ENCODE results near the gene BCL2L14.

The BCL2L14 gene

GRCh38 chr12:12095021-12095420 lies 24.3 kb downstream of the BCL2L14 start:
- no peak overlapping the region for H3K4me3 ChIP-seq (replicated peaks; ENCODE audit: insufficient read depth, low read length)
- DNase-seq (ENCODE audit: low read depth in 1 of 2, low spot score in 1 of 2) = no peak
- peaks cover 11% of the 10 kb centered on the region for H3K27me3 ChIP-seq (ENCODE audit: insufficient read depth, poor library complexity, severe bottlenecking)
- TF ChIP-seq POLR2AphosphoS5 (IDR thresholded peaks at IDR 0.05; ENCODE audit: low read depth) (no peak), CTCF (IDR thresholded peaks at IDR 0.05; ENCODE audit: insufficient read depth, low read length) (no peak), GABPA (IDR thresholded peaks at IDR 0.05; ENCODE audit: low read depth) (no peak), SPI1 (IDR thresholded peaks at IDR 0.05; ENCODE audit: borderline replicate concordance, low read depth) (no peak)
- no peak overlapping the region for H3K27ac ChIP-seq (replicated peaks)

DNA sequence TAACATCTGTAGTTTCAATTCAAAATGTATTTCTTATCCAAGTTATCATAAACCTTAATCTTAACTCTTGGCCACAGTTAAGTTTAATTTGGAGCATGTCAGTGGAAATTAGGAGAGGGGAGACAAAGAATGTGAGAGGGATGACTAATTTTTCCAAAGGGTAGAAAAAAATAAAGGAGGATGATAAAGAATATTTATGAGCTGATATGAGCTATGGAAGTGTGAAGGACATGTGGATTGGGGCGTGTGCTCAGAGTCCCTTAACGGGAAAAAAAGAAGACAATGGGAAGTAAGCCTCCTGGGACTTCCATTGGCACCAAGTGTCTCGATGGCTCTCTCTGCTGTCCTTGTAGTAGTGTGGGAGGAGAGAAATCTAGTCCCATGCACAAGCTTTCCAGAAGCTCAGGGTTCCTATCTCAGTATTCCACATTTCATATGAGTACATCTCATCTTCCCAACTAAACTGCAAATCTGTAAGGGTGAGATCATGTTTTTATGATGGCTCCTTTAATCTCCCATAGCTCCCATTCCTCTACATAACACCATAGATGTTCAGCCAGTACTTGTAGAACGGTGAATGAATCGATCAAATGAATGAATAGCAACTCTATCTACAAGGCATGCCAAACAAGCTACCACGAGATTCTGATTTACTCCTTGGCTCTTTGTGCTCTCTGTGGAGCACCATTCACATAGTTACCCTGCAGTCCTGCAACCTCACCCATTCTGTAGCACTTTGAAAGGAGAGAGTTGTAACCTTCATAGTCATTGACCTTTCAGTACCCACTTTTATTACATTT lies 27.4 kb downstream of the BCL2L14 start:
- Histone ChIP-seq H3K27me3 (ENCODE audit: insufficient read depth, poor library complexity, severe bottlenecking) (peaks cover 9% of the 10 kb centered on the region), H3K4me3 (replicated peaks; ENCODE audit: insufficient read depth, low read length) (no peak overlapping the region), H3K27ac (replicated peaks) (no peak overlapping the region)
- DNase-seq (ENCODE audit: low read depth in 1 of 2, low spot score in 1 of 2) = no peak
- TF ChIP-seq POLR2AphosphoS5 (IDR thresholded peaks at IDR 0.05; ENCODE audit: low read depth) (no peak), GABPA (IDR thresholded peaks at IDR 0.05; ENCODE audit: low read depth) (no peak), SPI1 (IDR thresholded peaks at IDR 0.05; ENCODE audit: borderline replicate concordance, low read depth) (no peak), CTCF (IDR thresholded peaks at IDR 0.05; ENCODE audit: insufficient read depth, low read length) (no peak)
- TF ChIP-seq, protein P1, sequence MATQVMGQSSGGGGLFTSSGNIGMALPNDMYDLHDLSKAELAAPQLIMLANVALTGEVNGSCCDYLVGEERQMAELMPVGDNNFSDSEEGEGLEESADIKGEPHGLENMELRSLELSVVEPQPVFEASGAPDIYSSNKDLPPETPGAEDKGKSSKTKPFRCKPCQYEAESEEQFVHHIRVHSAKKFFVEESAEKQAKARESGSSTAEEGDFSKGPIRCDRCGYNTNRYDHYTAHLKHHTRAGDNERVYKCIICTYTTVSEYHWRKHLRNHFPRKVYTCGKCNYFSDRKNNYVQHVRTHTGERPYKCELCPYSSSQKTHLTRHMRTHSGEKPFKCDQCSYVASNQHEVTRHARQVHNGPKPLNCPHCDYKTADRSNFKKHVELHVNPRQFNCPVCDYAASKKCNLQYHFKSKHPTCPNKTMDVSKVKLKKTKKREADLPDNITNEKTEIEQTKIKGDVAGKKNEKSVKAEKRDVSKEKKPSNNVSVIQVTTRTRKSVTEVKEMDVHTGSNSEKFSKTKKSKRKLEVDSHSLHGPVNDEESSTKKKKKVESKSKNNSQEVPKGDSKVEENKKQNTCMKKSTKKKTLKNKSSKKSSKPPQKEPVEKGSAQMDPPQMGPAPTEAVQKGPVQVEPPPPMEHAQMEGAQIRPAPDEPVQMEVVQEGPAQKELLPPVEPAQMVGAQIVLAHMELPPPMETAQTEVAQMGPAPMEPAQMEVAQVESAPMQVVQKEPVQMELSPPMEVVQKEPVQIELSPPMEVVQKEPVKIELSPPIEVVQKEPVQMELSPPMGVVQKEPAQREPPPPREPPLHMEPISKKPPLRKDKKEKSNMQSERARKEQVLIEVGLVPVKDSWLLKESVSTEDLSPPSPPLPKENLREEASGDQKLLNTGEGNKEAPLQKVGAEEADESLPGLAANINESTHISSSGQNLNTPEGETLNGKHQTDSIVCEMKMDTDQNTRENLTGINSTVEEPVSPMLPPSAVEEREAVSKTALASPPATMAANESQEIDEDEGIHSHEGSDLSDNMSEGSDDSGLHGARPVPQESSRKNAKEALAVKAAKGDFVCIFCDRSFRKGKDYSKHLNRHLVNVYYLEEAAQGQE (IDR thresholded peaks at IDR 0.05; ENCODE audit: insufficient replicate concordance, low read depth) = no peak

- no peak overlapping the region for H3K4me3 ChIP-seq (replicated peaks; ENCODE audit: insufficient read depth, low read length)
- TF ChIP-seq CTCF (IDR thresholded peaks at IDR 0.05; ENCODE audit: insufficient read depth, low read length) (no peak), SPI1 (IDR thresholded peaks at IDR 0.05; ENCODE audit: borderline replicate concordance, low read depth) (no peak), POLR2AphosphoS5 (IDR thresholded peaks at IDR 0.05; ENCODE audit: low read depth) (no peak), GABPA (IDR thresholded peaks at IDR 0.05; ENCODE audit: low read depth) (no peak)
- TF ChIP-seq, protein P1 (IDR thresholded peaks at IDR 0.05; ENCODE audit: insufficient replicate concordance, low read depth) = no peak
- H3K27me3 ChIP-seq (ENCODE audit: insufficient read depth, poor library complexity, severe bottlenecking) = peaks cover 9% of the 10 kb centered on the region
- H3K27ac ChIP-seq (replicated peaks) = no peak overlapping the region
- no peak for DNase-seq (ENCODE audit: low read depth in 1 of 2, low spot score in 1 of 2)
These were observed 27.9 kb downstream of the BCL2L14 start for GRCh38 chr12:12098691-12099015.
